OCI-LY7 (cell line): Measurements from ENCODE around the gene LRP8. TPM values are rescaled to one million over a fixed set of nuclear protein-coding genes. Genes with fewer than 3 reads are reported as not detected.

Experiments
- BruUV-seq: library from RNA; stranded (reverse); fragments of 400-500 nt; replicated peaks from 2 replicates; lab custom pipeline; 2021; lab: Mats Ljungman, UMichigan
- CTCF ChIA-PET: fragments of 300-600 bp; sonication (Branson Sonifier 250); formaldehyde crosslinking; loops from one replicate; lab custom pipeline; 2022; ENCODE audit warnings: antibody characterized with exemption; ENCODE audit not compliant: unreplicated experiment; lab: Charles Lee
- POLR2A ChIA-PET: fragments of 300-600 bp; sonication (Branson Sonifier 250); formaldehyde crosslinking; loops from one replicate; lab custom pipeline; 2022; ENCODE audit warnings: antibody characterized with exemption; lab: Charles Lee
- DNase-seq: peaks from one replicate; pipeline ENCODE4 v3.0.0-alpha.2; 2015; ENCODE audit warnings: low spot score
- H2AFZ ChIP-seq: fragments of 200-600 bp; sonication (generic), shearing (Covaris generic); 2 replicates; pipeline ENCODE4 v1.6.1; 2014; ENCODE audit warnings: mild to moderate bottlenecking, antibody characterized with exemption, low read length, moderate library complexity
- H3K27ac ChIP-seq: fragments of 200-600 bp; sonication (generic); 2 replicates; pipeline ENCODE4 v1.5.1; 2014; ENCODE audit warnings: mixed run types, low read depth, mild to moderate bottlenecking, moderate library complexity, low read length, inconsistent platforms; ENCODE audit not compliant: poor library complexity, severe bottlenecking
- H3K36me3 ChIP-seq: fragments of 200-600 bp; sonication (generic); 2 replicates; pipeline ENCODE4 v1.6.1; 2014; ENCODE audit warnings: mild to moderate bottlenecking, antibody characterized with exemption, low read length, moderate library complexity, mixed read lengths; ENCODE audit not compliant: insufficient read depth
- H3K4me1 ChIP-seq: fragments of 200-600 bp; sonication (generic); 2 replicates; pipeline ENCODE4 v1.5.1; 2014; ENCODE audit warnings: mild to moderate bottlenecking, low read length; ENCODE audit not compliant: insufficient read depth, poor library complexity, severe bottlenecking
- H3K4me2 ChIP-seq: fragments of 200-600 bp; sonication (generic); 2 replicates; pipeline ENCODE4 v1.6.1; 2014; ENCODE audit warnings: mild to moderate bottlenecking, low read length
- H3K4me3 ChIP-seq: fragments of 200-600 bp; sonication (generic); 2 replicates; pipeline ENCODE4 v1.5.1; 2014; ENCODE audit warnings: mild to moderate bottlenecking, low read depth, low read length; ENCODE audit not compliant: poor library complexity, severe bottlenecking
- H3K79me2 ChIP-seq: fragments of 200-600 bp; sonication (generic); 2 replicates; pipeline ENCODE4 v1.6.1; 2016; ENCODE audit warnings: low read depth, mild to moderate bottlenecking, low read length, moderate library complexity, mixed read lengths; ENCODE audit not compliant: insufficient read depth
- H3K9me2 ChIP-seq: fragments of 200-600 bp; sonication (generic); 2 replicates; pipeline ENCODE4 v1.6.1; 2016; ENCODE audit warnings: mild to moderate bottlenecking, low read length, mixed read lengths; ENCODE audit not compliant: insufficient read depth
- H3K9me3 ChIP-seq: fragments of 200-600 bp; sonication (generic); 2 replicates; pipeline ENCODE4 v1.6.1; 2014; ENCODE audit warnings: mild to moderate bottlenecking, mixed run types, low read length, mixed read lengths
- H4K20me1 ChIP-seq: fragments of 200-600 bp; sonication (generic); 2 replicates; pipeline ENCODE4 v1.6.1; 2014; ENCODE audit warnings: mild to moderate bottlenecking, antibody characterized with exemption, low read length, moderate library complexity, mixed read lengths; ENCODE audit not compliant: insufficient read depth
- EZH2phosphoT487 ChIP-seq: fragments of 200-600 bp; sonication (generic); IDR thresholded peaks from 2 replicates; pipeline ENCODE4 v1.6.1; 2018; ENCODE audit warnings: low read depth, borderline replicate concordance, mild to moderate bottlenecking, mixed run types, antibody characterized with exemption, low read length, moderate library complexity, mixed read lengths
- intact Hi-C: fragments of 100-400 bp; cut with micrococcal nuclease; formaldehyde crosslinking; loops from one replicate; pipeline ENCODE4 v1.10.0; 2022; ENCODE audit not compliant: unreplicated experiment
- total RNA-seq, 2 experiments: library from RNA; depleted of rRNA in 1 of 2; stranded (reverse); fragments of >200 nt in 1 of 2; shearing (Covaris generic) in 1 of 2; gene quantifications; 2 replicates each; pipeline ENCODE4 v1.2.3, GENCODE V29; 2014 to 2022
- TF ChIP-seq, protein P1 (sequence below): fragments of 200-600 bp; sonication (generic); conservative IDR thresholded peaks from 2 replicates; pipeline ENCODE4 v1.5.1; 2014; ENCODE audit warnings: mild to moderate bottlenecking, antibody characterized with exemption, low read length, moderate library complexity, mixed read lengths

The LRP8 gene
- total RNA-seq, 2 experiments from 2014 or later = 65.6 to 70.0 TPM

DNA sequence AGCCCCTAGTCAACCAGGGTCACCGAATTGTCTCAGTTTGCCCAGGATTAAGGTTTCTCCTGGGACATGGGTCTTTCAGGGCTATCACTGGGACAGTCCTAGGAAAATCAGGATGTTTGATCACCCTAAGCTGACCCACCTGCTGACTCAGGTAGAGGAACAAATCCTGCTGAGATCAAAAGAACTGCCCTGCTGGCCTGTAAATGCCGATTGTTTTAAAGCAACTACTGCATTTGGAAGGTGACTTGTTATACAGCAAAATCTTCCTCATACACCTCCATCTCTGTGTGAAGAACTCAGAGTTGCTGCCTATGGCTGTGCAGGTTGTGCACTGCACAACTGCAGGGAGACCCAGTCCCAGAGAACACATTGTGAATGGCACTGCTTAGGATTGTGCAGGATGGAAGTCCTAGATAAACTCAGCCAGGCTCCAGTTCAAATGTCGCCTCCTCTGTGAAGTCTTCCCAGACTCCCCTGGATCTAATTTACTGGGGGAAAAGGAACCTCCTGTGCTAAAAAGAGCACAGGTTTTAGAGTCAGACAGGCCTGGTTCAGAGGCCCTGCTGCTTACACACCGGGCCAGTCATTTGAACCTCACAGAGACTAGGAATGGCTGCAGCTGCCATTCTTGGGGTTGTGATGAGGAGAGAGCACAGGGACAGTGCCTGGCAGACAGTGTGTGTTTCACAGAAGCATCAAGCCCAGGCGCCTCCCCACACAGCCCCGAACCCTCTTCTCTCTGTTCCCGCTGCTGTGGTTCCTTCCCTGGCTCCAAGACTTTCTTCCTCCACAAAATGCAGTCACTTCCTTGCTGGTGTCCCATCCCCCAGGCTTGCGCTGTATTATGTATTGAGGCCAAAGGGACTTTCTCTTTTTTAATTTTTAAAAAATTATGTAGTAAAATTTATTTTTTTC lies 23.2 kb upstream of the LRP8 start:
- no peaks in the 10 kb centered on the region for H3K36me3 ChIP-seq
- ChIA-PET CTCF (no interaction called here), POLR2A (no interaction called here)
- no peaks in the 10 kb centered on the region for H3K79me2 ChIP-seq
- no peak overlapping the region for H3K27ac ChIP-seq
- no peaks in the 10 kb centered on the region for H3K4me1 ChIP-seq
- no TSS peak for BruUV-seq
- no peak overlapping the region for H3K4me2 ChIP-seq
- no peaks in the 10 kb centered on the region for H3K9me3 ChIP-seq
- no peaks in the 10 kb centered on the region for H4K20me1 ChIP-seq
- H2AFZ ChIP-seq = no peak overlapping the region
- DNase-seq = no peak
- no peak for TF ChIP-seq EZH2phosphoT487
- TF ChIP-seq, protein P1, sequence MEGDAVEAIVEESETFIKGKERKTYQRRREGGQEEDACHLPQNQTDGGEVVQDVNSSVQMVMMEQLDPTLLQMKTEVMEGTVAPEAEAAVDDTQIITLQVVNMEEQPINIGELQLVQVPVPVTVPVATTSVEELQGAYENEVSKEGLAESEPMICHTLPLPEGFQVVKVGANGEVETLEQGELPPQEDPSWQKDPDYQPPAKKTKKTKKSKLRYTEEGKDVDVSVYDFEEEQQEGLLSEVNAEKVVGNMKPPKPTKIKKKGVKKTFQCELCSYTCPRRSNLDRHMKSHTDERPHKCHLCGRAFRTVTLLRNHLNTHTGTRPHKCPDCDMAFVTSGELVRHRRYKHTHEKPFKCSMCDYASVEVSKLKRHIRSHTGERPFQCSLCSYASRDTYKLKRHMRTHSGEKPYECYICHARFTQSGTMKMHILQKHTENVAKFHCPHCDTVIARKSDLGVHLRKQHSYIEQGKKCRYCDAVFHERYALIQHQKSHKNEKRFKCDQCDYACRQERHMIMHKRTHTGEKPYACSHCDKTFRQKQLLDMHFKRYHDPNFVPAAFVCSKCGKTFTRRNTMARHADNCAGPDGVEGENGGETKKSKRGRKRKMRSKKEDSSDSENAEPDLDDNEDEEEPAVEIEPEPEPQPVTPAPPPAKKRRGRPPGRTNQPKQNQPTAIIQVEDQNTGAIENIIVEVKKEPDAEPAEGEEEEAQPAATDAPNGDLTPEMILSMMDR = no peak
- no peak overlapping the region for H3K4me3 ChIP-seq
- intact Hi-C loops = no loop called here
- no peaks in the 10 kb centered on the region for H3K9me2 ChIP-seq

DNA sequence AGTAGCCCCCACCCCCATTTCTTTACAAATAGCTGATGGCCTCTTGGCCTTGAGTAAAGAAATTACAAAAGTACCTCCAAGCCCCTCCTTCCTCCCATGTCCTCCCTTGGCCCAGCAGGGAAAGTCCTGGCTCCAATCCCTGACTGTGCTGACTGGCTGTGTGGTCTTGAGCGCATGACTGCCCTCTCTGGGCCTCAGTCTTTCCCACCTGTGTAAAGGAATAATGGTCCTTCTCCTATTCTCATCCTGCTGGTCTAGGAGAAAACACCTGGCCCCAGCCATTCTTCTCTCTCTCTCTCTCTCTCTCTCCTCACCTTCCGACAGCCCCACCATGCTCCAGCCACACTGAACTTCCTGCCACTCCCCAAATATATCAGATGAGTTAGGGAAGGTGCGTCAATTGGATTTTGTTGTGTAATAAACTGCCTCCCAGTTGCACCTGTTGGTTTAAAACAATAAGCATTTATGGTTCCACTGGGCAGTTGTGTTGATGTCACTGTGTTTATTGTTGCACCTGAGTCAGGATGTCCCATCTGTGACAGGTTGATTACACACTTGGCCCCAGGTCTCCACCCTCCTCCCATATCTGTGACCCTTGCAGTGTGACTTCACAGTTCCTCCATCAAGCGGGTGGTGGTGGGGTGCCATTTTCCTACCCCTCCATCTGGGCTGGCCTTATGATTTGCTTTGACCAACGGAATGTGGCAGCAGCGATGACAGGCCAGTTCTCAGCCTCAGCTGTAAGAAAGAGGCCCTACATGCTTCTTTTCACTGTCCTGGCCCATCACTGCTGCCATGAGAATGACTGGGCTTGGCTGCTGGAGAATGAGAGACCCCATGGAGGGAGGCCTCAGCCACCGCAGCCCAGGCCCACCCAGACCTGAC lies 22.3 kb upstream of the LRP8 start:
- Histone ChIP-seq H3K4me1 (no peaks in the 10 kb centered on the region), H3K4me3 (no peak overlapping the region), H3K27ac (no peak overlapping the region), H3K4me2 (no peak overlapping the region), H3K79me2 (no peaks in the 10 kb centered on the region), H3K9me3 (no peaks in the 10 kb centered on the region), H2AFZ (no peak overlapping the region), H4K20me1 (no peaks in the 10 kb centered on the region), H3K36me3 (no peaks in the 10 kb centered on the region), H3K9me2 (no peaks in the 10 kb centered on the region)
- TF ChIP-seq, protein P1 = no peak
- no peak for TF ChIP-seq EZH2phosphoT487
- ChIA-PET POLR2A (no interaction called here), CTCF (no interaction called here)
- intact Hi-C loops = no loop called here
- no peak for DNase-seq
- BruUV-seq = no TSS peak
